ENCODE measurements around the gene STAC3.

STAC3 gene

GRCh38 chr12:57254506-57255280 lies 3.7 kb upstream of the STAC3 start:
- DNase-seq (ENCODE audit: low read depth) = no peak

- DNase-seq (ENCODE audit: low read depth) = no peak
Measured at GRCh38 chr12:57250541-57250940, 446 bp downstream of the STAC3 start.

GRCh38 chr12:57248934-57249742 lies 1.8 kb downstream of the STAC3 start:
- no peak for DNase-seq (ENCODE audit: low read depth)

GRCh38 chr12:57247041-57247440 lies 3.9 kb downstream of the STAC3 start:
- DNase-seq (ENCODE audit: low read depth) = no peak

- no peak for DNase-seq (ENCODE audit: low read depth)
Measured at GRCh38 chr12:57244312-57244696, 6.7 kb downstream of the STAC3 start.

GRCh38 chr12:57243521-57244311 lies 7.3 kb downstream of the STAC3 start:
- DNase-seq (ENCODE audit: low read depth) = peak; percentile 47

- peak; percentile 29 for DNase-seq (ENCODE audit: low read depth)
Measured at GRCh38 chr12:57242691-57243454, 8.1 kb downstream of the STAC3 start.

- no peak for DNase-seq (ENCODE audit: low read depth)
Measured at GRCh38 chr12:57242329-57242690, 8.7 kb downstream of the STAC3 start.

- no peak for DNase-seq (ENCODE audit: low read depth)
Measured at GRCh38 chr12:57241402-57242310, 9.3 kb downstream of the STAC3 start.

- no peak for DNase-seq (ENCODE audit: low read depth)
Measured at GRCh38 chr12:57240926-57241401, 10.0 kb downstream of the STAC3 start.

GRCh38 chr12:57240066-57240921 lies 10.7 kb downstream of the STAC3 start:
- DNase-seq (ENCODE audit: low read depth) = peak; percentile 57

GRCh38 chr12:57239587-57240065 lies 11.4 kb downstream of the STAC3 start:
- no peak for DNase-seq (ENCODE audit: low read depth)

- DNase-seq (ENCODE audit: low read depth) = peak; percentile 63
Measured at GRCh38 chr12:57238854-57239554, 12.0 kb downstream of the STAC3 start.

- DNase-seq (ENCODE audit: low read depth) = peak; percentile 32
Measured at GRCh38 chr12:57237932-57238853, 12.8 kb downstream of the STAC3 start.

- DNase-seq (ENCODE audit: low read depth) = no peak
Measured at GRCh38 chr12:57237596-57237931, 13.4 kb downstream of the STAC3 start.

- DNase-seq (ENCODE audit: low read depth) = no peak
Measured at GRCh38 chr12:57236925-57237595, 13.9 kb downstream of the STAC3 start.

- no peak for DNase-seq (ENCODE audit: low read depth)
Measured at GRCh38 chr12:57236201-57236924, 14.6 kb downstream of the STAC3 start.

Measured in T-helper 22 cell (primary cell).